Mucosa of descending colon (tissue), 3 donors: Measurements from ENCODE around the gene CCN5. TPM values are rescaled to one million over a fixed set of nuclear protein-coding genes. Genes with fewer than 3 reads are reported as not detected.

Source experiments
- ATAC-seq: fragments of 200-7000 bp; cut with Tn5 transposase; one replicate; pipeline ENCODE4 v1.9.1; 2020; ENCODE audit warnings: mild to moderate bottlenecking, moderate library complexity
- DNase-seq, 3 donors: peaks; one replicate each; pipeline ENCODE4 v3.0.0-alpha.2; 2020
- H3K36me3 ChIP-seq: fragments of 200-600 bp; one replicate; pipeline ENCODE4 v1.8.0; 2021; ENCODE audit warnings: low read depth, mild to moderate bottlenecking
- H3K4me1 ChIP-seq: fragments of 200-600 bp; one replicate; pipeline ENCODE4 v1.8.0; 2021; ENCODE audit warnings: low read depth, mild to moderate bottlenecking
- H3K4me3 ChIP-seq: fragments of 200-600 bp; one replicate; pipeline ENCODE4 v1.8.0; 2021; ENCODE audit warnings: mild to moderate bottlenecking
- H3K9me3 ChIP-seq: fragments of 200-600 bp; one replicate; pipeline ENCODE4 v1.8.0; 2021; ENCODE audit warnings: mild to moderate bottlenecking
- CTCF ChIP-seq: fragments of 200-600 bp; IDR thresholded peaks from one replicate; pipeline ENCODE4 v1.8.0; 2022; ENCODE audit warnings: antibody characterized with exemption, mild to moderate bottlenecking
- intact Hi-C, 2 donors: fragments of 100-400 bp; cut with DNase I in 1 of 2; cut with micrococcal nuclease in 1 of 2; formaldehyde crosslinking; loops; one replicate each; pipeline versions ENCODE4 v1.11.0 to v1.11.1; 2022; cut with DNase I, micrococcal nuclease
- total RNA-seq, 3 donors: library from RNA; stranded (reverse); fragmentation: NEBNext Ultra II Directional in 2 of 3; extraction: Animal tissue kit (Norgen Biotek cat#: 25700) in 2 of 3; gene quantifications; one replicate each; pipeline versions ENCODE4 v1.2.1 to v1.2.4, GENCODE V29; 2021 to 2023
- donor health status: DM: no; HTN: no; CAD: no; lungs with moderate emphysema.
- donor health status: DM: no; HTN: no; CAD: no.
- donor health status: DM: no; HTN: yes; CAD: no.

CCN5 gene
- total RNA-seq, 3 donors from 2014 or later, result 1.7 to 6.3 (median 4.2) TPM

DNA sequence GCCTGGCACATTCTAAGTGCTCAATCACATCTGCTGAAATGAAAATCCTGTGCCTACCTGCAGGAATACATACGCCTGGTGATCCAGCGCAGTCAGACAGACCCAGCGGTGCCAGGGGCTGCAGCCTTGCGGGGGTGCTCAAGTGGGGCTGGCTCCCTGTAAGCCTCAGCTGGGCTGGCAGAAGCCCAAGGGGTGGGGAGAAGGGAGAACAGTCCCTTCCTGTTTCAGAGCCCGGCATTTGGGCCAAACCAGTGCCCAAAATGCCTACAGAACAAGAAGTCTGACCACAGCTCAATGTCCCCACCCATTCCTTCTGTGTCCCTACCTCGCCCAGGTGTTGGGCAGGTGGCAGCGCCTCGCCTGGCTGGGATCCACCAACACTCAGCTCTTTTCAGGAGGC, 53.1 kb downstream of the CCN5 start:
- ATAC-seq (no peak), DNase-seq (no peak)
- Histone ChIP-seq H3K4me3 (no peak overlapping the region), H3K9me3 (no peaks in the 10 kb centered on the region), H3K36me3 (no peaks in the 10 kb centered on the region), H3K4me1 (no peaks in the 10 kb centered on the region)
- TF ChIP-seq CTCF, result no peak
- intact Hi-C loops, result no loop called here

GRCh38 chr20:44768854-44769480, 53.8 kb downstream of the CCN5 start:
- Histone ChIP-seq H3K4me3 (no peak overlapping the region), H3K4me1 (no peaks in the 10 kb centered on the region), H3K36me3 (no peaks in the 10 kb centered on the region), H3K9me3 (no peaks in the 10 kb centered on the region)
- DNase-seq (no peak), ATAC-seq (no peak)
- no peak for TF ChIP-seq CTCF
- intact Hi-C loops, result no loop called here

- no peaks in the 10 kb centered on the region for H3K36me3 ChIP-seq
- H3K4me3 ChIP-seq, result no peak overlapping the region
- DNase-seq (no peak), ATAC-seq (no peak)
- intact Hi-C loops, result no loop called here
- no peak for TF ChIP-seq CTCF
- H3K4me1 ChIP-seq, result no peaks in the 10 kb centered on the region
- H3K9me3 ChIP-seq, result no peaks in the 10 kb centered on the region
Observed at GRCh38 chr20:44769481-44769863, 54.3 kb downstream of the CCN5 start.

GRCh38 chr20:44770484-44771171, 55.5 kb downstream of the CCN5 start:
- Histone ChIP-seq H3K36me3 (no peaks in the 10 kb centered on the region), H3K4me1 (no peaks in the 10 kb centered on the region), H3K9me3 (no peaks in the 10 kb centered on the region), H3K4me3 (no peak overlapping the region)
- TF ChIP-seq CTCF, result no peak
- ATAC-seq, result no peak
- intact Hi-C loops, result no loop called here
- DNase-seq, result no peak

GRCh38 chr20:44771172-44771535, 56.0 kb downstream of the CCN5 start:
- no peak for TF ChIP-seq CTCF
- intact Hi-C loops, result no loop called here
- ATAC-seq (no peak), DNase-seq (no peak)
- Histone ChIP-seq H3K36me3 (no peaks in the 10 kb centered on the region), H3K9me3 (no peaks in the 10 kb centered on the region), H3K4me3 (no peak overlapping the region), H3K4me1 (no peaks in the 10 kb centered on the region)
